T-helper 2 cell treated with Interferon-gamma antibody and Interleukin-4, amounts not matched to agents 5 μg/mL and 100 μg/mL, for 36 hours (primary cell): ENCODE results near the gene CAB39.

Experiments used
- DNase-seq: peaks from one replicate; pipeline ENCODE4 v3.0.0; 2021; ENCODE audit warnings: low spot score
- H3K27ac Mint-ChIP-seq: one replicate; pipeline ENCODE4 v1.8.0; 2021; ENCODE audit warnings: mild to moderate bottlenecking, mixed read lengths
- H3K27me3 Mint-ChIP-seq: one replicate; pipeline ENCODE4 v1.8.0; 2021; ENCODE audit warnings: low read depth, mixed read lengths
- H3K36me3 Mint-ChIP-seq: one replicate; pipeline ENCODE4 v1.8.0; 2021; ENCODE audit warnings: low read depth, mixed read lengths
- H3K4me1 Mint-ChIP-seq: one replicate; pipeline ENCODE4 v1.8.0; 2021; ENCODE audit warnings: low read depth, mixed read lengths
- H3K4me3 Mint-ChIP-seq: one replicate; pipeline ENCODE4 v1.8.0; 2022; ENCODE audit warnings: mild to moderate bottlenecking, moderate library complexity, mixed read lengths
- H3K9me3 Mint-ChIP-seq: one replicate; pipeline ENCODE4 v1.8.0; 2021; ENCODE audit warnings: mixed read lengths

The CAB39 gene

GRCh38 chr2:230712443-230713330 is at the start of gene CAB39:
Gene CAB39 (plus strand): TSS chr2:230712842. CDS start chr2:230760002, 47,160 bp downstream.
- Mint-ChIP-seq H3K4me3 (peak within 1 kb of the TSS; percentile 97), H3K9me3 (no peaks in the 10 kb centered on the region), H3K27ac (peak within 1 kb of the TSS; percentile 93), H3K27me3 (no peaks in the 10 kb centered on the region), H3K4me1 (peaks cover 28% of the 10 kb centered on the region), H3K36me3 (peaks cover 31% of the 10 kb centered on the region)
- peak; percentile 91 for DNase-seq

DNA sequence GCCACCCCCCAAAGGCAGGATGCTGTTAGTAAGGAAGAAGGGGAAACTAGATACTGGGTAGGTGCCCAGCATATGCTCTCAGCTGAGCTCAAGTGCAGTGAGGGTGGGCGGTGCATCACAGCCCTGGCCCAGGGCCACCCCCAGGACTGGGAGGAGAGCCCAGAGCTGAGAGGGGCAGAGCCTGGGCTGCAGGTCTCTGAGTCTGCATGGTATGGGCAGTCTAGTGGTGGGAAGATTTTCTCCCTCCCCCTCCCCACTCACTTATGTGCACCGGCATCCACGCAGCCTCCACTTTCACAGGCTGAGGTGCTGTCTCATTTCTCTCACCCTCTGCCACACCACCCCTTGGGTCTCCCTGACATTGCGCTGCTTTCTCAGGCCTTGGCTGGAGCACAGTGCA is 48.5 kb upstream of the CAB39 start:
- peaks cover 6% of the 10 kb centered on the region for H3K36me3 Mint-ChIP-seq
- H3K4me3 Mint-ChIP-seq: peak overlapping the region; percentile 60
- peak; percentile 37 for DNase-seq
- H3K4me1 Mint-ChIP-seq: peaks cover 80% of the 10 kb centered on the region
- no peaks in the 10 kb centered on the region for H3K9me3 Mint-ChIP-seq
- no peaks in the 10 kb centered on the region for H3K27me3 Mint-ChIP-seq
- peak overlapping the region; percentile 99 for H3K27ac Mint-ChIP-seq

DNA sequence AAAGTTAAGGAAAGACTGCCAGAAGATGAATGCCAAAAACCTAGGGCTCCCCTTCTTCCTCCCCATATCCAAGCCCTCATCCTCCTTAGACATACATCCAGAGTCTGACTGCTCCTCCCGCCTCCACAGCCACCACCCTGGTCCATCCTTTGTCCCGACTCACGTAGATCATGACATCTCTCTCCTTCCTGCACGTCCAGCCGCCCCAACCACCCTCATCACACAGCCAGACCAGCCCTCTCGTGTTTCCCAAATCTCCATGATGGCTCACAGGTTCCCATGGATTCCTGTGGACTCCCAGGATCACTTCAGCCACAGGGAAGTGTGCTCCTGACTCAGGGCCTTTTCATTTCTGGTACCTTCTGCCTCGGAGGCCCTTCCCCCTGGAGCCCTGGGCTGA is 47.8 kb upstream of the CAB39 start:
- Mint-ChIP-seq H3K27me3 (no peaks in the 10 kb centered on the region), H3K27ac (peak overlapping the region; percentile 99), H3K9me3 (no peaks in the 10 kb centered on the region), H3K4me1 (peaks cover 81% of the 10 kb centered on the region), H3K4me3 (peak overlapping the region; percentile 60), H3K36me3 (peaks cover 5% of the 10 kb centered on the region)
- DNase-seq: no peak

DNA sequence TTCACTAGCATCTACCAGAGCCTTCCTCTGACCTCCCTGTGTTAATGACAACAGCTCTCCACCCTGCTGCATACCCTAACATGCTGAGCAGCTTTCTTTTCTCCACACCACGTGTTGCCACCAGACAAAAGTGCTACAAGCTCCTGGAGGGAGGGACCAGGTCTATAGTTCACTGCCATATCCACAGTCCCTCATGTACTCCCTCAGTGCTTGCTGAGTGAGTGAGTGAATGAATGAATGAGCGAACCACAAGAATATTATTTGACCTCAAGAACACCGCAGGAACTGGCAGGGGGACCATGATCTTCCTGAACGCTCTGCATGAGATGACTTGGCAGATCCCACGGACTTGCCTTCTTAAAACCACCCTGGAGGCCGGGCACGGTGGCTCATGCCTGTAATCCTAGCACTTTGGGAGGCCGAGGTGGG is 47.4 kb upstream of the CAB39 start:
- H3K27me3 Mint-ChIP-seq: no peaks in the 10 kb centered on the region
- peaks cover 5% of the 10 kb centered on the region for H3K36me3 Mint-ChIP-seq
- H3K9me3 Mint-ChIP-seq: no peaks in the 10 kb centered on the region
- no peak for DNase-seq
- peak overlapping the region; percentile 60 for H3K4me3 Mint-ChIP-seq
- H3K27ac Mint-ChIP-seq: peak overlapping the region; percentile 99
- H3K4me1 Mint-ChIP-seq: peaks cover 86% of the 10 kb centered on the region

GRCh38 chr2:230666446-230666845 is 46.2 kb upstream of the CAB39 start:
- Mint-ChIP-seq H3K27ac (peak overlapping the region; percentile 88), H3K27me3 (no peaks in the 10 kb centered on the region), H3K36me3 (peaks cover 5% of the 10 kb centered on the region), H3K9me3 (no peaks in the 10 kb centered on the region), H3K4me3 (peak overlapping the region; percentile 11), H3K4me1 (peaks cover 85% of the 10 kb centered on the region)
- DNase-seq: no peak

DNA sequence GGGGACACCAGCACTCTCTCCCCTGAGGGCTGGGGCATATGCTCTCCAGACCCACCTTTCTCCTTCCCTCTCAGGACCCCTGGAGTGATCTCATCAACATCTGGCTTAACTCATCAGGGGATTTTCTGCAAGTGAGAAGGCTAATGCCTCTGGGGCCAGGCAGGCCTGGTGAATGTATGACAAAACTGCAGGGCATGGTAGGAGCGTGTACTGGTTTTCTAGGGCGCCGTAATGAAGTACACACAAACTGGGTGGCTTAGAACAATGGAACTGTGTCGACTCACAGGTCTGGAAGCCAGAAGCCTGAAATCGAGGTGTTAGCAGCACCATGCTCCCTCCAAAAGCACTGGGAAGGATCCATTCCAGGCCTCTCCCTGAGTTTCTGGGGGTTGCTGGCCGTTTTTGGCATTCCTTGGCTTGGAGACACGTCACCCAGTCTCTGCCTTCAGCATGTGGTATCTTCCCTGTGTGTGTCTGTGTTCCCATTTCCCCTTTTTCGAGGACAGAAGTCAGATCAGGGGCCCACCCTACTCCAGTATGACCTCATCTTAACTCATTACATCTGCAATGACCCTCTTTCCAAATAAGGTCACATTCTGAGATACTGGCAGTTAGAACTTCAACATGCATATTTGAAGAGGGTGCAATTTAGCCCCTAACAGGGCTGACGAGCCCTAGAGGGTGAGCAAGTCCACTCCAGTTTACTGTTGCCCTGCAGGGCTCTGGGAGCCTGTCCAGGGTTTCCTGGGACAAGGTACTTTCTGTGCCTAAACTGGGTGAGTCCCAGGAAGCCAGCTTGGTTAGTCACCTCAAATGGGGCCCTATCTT is 45.5 kb upstream of the CAB39 start:
- peak overlapping the region; percentile 11 for H3K4me3 Mint-ChIP-seq
- peak overlapping the region; percentile 88 for H3K27ac Mint-ChIP-seq
- DNase-seq: no peak
- peaks cover 5% of the 10 kb centered on the region for H3K36me3 Mint-ChIP-seq
- H3K9me3 Mint-ChIP-seq: no peaks in the 10 kb centered on the region
- H3K27me3 Mint-ChIP-seq: no peaks in the 10 kb centered on the region
- peaks cover 83% of the 10 kb centered on the region for H3K4me1 Mint-ChIP-seq

GRCh38 chr2:230668184-230668938 is 44.3 kb upstream of the CAB39 start:
- peak; percentile 71 for DNase-seq
- peaks cover under 1% of the 10 kb centered on the region for H3K36me3 Mint-ChIP-seq
- peak overlapping the region; percentile 88 for H3K27ac Mint-ChIP-seq
- peaks cover 70% of the 10 kb centered on the region for H3K4me1 Mint-ChIP-seq
- no peaks in the 10 kb centered on the region for H3K9me3 Mint-ChIP-seq
- H3K27me3 Mint-ChIP-seq: no peaks in the 10 kb centered on the region
- H3K4me3 Mint-ChIP-seq: peak overlapping the region; percentile 66

- peak; percentile 13 for DNase-seq
- Mint-ChIP-seq H3K9me3 (no peaks in the 10 kb centered on the region), H3K36me3 (no peaks in the 10 kb centered on the region), H3K27me3 (no peaks in the 10 kb centered on the region), H3K4me1 (peaks cover 70% of the 10 kb centered on the region), H3K4me3 (peak overlapping the region; percentile 66), H3K27ac (peak overlapping the region; percentile 88)
These were observed 43.7 kb upstream of the CAB39 start for GRCh38 chr2:230668939-230669303.

DNA sequence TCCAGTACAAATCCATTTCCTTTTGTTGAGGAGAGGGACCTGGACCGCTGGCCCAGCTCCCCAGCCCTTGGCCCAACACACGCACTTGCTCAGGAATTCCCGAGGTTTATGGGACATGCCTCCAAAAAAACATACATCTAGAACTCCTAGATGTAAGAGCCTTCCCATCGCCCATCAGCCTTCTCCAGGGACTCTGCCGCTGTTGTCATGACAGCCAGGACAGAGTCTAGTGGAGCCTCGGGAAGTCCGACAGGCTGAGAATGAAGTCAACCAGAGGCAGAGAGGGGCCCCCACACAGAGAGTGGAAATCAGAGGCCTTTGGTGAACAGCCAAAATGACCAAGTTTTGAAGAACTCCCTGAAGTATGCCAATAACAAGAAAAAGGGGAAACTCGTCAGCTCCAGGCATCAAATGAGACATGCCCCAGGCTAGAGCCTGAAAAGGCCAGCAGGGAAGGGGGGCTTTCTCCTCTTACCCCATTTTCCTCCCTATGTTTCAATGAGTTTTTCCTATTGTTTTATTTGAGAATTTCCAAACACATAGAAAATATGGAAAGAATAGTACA is 43.2 kb upstream of the CAB39 start:
- Mint-ChIP-seq H3K9me3 (no peaks in the 10 kb centered on the region), H3K4me3 (peak overlapping the region; percentile 22), H3K27ac (no peak overlapping the region), H3K4me1 (peaks cover 64% of the 10 kb centered on the region), H3K27me3 (no peaks in the 10 kb centered on the region), H3K36me3 (no peaks in the 10 kb centered on the region)
- DNase-seq: no peak

- Mint-ChIP-seq H3K36me3 (no peaks in the 10 kb centered on the region), H3K9me3 (no peaks in the 10 kb centered on the region), H3K27me3 (no peaks in the 10 kb centered on the region), H3K4me3 (no peak overlapping the region), H3K27ac (peak overlapping the region; percentile 5), H3K4me1 (peaks cover 61% of the 10 kb centered on the region)
- no peak for DNase-seq
These were observed 41.5 kb upstream of the CAB39 start for GRCh38 chr2:230671117-230671516.

- H3K27me3 Mint-ChIP-seq: no peaks in the 10 kb centered on the region
- no peak overlapping the region for H3K4me3 Mint-ChIP-seq
- peaks cover 53% of the 10 kb centered on the region for H3K4me1 Mint-ChIP-seq
- H3K27ac Mint-ChIP-seq: no peak overlapping the region
- DNase-seq: no peak
- peaks cover 4% of the 10 kb centered on the region for H3K9me3 Mint-ChIP-seq
- peaks cover 4% of the 10 kb centered on the region for H3K36me3 Mint-ChIP-seq
These were observed 39.8 kb upstream of the CAB39 start for GRCh38 chr2:230672836-230673235.

DNA sequence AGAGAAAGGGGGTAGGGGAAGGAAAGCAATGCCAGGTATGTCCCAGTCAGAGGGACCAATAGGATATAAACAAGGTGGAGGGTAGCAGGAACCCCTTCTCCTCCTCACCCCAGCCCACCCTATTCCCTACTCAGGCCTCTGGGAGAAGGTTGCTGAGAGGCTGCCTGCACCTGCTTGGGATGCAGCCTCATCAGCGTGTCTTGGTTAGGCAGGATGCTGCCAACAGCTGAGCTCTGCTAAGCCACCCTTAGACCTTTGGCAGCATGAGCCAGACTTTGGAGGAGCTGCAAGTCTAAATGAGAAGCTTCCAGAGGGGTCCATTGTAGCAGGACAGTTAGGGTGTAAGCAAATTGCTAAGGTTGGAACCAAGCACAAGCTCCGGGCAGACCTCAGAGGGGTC is 38.2 kb upstream of the CAB39 start:
- H3K27ac Mint-ChIP-seq: no peak overlapping the region
- DNase-seq: no peak
- peaks cover 49% of the 10 kb centered on the region for H3K4me1 Mint-ChIP-seq
- peaks cover 14% of the 10 kb centered on the region for H3K9me3 Mint-ChIP-seq
- no peak overlapping the region for H3K4me3 Mint-ChIP-seq
- H3K27me3 Mint-ChIP-seq: no peaks in the 10 kb centered on the region
- peaks cover 12% of the 10 kb centered on the region for H3K36me3 Mint-ChIP-seq

DNA sequence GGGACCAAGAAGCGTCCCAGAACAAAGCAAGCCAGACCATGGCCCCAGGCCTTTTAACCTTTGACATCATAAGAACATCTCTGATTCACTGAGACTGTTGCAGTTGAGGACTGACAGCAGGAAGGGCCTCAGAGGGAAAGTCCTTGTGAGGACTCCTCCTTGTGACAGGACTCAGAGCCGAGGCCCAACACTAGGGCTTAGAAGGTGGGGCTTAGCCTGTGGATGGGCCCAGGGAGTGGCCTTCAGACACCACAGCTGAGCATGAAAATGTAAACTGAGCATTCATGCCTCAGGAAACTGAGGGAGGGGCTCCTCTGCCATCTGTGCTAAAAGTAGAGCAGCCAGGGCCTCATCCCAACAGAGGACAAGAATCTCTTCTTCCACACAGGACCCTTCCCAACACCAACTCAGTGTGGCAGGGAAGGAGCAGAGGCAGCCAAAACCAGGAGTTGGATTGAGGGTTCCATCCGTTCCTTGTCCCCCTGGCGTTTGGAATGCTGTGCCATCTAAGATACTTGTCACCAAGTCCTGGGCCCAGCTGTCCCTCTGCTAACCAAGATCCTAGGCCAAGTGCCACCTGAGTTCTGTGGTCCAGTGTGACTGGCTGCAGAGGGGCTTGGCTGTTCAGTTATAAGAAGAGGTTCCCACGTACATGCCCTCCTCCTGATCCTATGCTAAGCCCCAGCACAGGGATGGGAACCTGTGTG is 37.5 kb upstream of the CAB39 start:
- Mint-ChIP-seq H3K27ac (no peak overlapping the region), H3K9me3 (peaks cover 14% of the 10 kb centered on the region), H3K36me3 (peaks cover 12% of the 10 kb centered on the region), H3K27me3 (no peaks in the 10 kb centered on the region), H3K4me1 (peaks cover 44% of the 10 kb centered on the region), H3K4me3 (no peak overlapping the region)
- DNase-seq: no peak
